ENCODE results near the gene CNTNAP2. TPM values are rescaled to one million over a fixed set of nuclear protein-coding genes. Genes with fewer than 3 reads are reported as not detected.

CNTNAP2 gene
- total and polyA plus RNA-seq, 2 of the 8 experiments (the other 6 are each of a cell fraction or from before 2014, with no cell fraction given): 27.9 to 71.0 TPM

DNA sequence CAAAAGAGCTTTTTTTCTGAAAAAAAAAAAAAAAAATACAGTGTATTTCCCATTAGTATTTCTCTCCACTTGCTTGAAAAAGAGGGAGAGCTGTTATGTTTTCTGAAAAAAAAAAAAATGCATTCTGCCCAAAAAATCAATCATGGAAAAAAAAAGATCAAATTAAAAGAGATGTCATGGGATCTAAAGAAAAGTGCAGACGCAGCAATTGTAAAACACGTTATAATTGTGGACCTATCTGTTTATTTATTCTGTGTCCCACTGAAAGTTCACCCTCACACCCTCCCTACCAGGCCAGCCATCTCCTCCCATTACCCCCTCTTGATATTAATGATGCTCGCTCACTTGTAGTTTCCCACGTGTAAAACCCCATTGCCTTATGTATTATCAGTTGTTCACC, 1800.0 kb downstream of the CNTNAP2 start:
- Histone ChIP-seq H3K4ac (replicated peaks; ENCODE audit: insufficient read length, low read depth, low read length) (no peak overlapping the region), H3K14ac (ENCODE audit: insufficient read length) (no peak overlapping the region), H3K4me2 (ENCODE audit: insufficient read depth in 1 of 2, low read depth in 2 of 2, low read length in 2 of 2) (no peak overlapping the region), H3K23me2 (ENCODE audit: low read depth, low read length) (no peaks in the 10 kb centered on the region), H3K9me3 (ENCODE audit: insufficient read depth in 2 of 2, low read depth in 1 of 2, low read length in 1 of 2) (no peaks in the 10 kb centered on the region), H2BK120ac (replicated peaks; ENCODE audit: low read depth, low read length) (no peak overlapping the region), H3K18ac (ENCODE audit: extremely low read depth, low read length) (no peak overlapping the region), H3K9ac (replicated peaks in 1 of 4; ENCODE audit: extremely low read depth in 1 of 4, low read depth in 3 of 4, low read length in 3 of 4) (no peak overlapping the region), H3K56ac (replicated peaks; ENCODE audit: insufficient read length, low read depth, low read length) (no peak overlapping the region), H4K20me1 (replicated peaks in 1 of 2; ENCODE audit: control insufficient read depth in 1 of 2, insufficient read depth in 2 of 2, low read length in 2 of 2) (no peaks in the 10 kb centered on the region), H4K5ac (ENCODE audit: insufficient read length, low read depth, low read length) (no peak overlapping the region), H3K36me3 (ENCODE audit: control insufficient read depth in 2 of 4, insufficient read depth in 4 of 4, low read length in 3 of 4) (no peaks in the 10 kb centered on the region), H3K79me1 (ENCODE audit: low read depth, low read length) (no peaks in the 10 kb centered on the region), H3K27ac (ENCODE audit: low read depth, low read length) (no peak overlapping the region), H4K8ac (ENCODE audit: extremely low read depth, insufficient read depth, low read length) (no peak overlapping the region), H2AK5ac (ENCODE audit: low read depth, low read length) (no peak overlapping the region), H3K27me3 (replicated peaks in 1 of 4; ENCODE audit: control insufficient read depth in 3 of 4, extremely low read depth in 1 of 4, insufficient read depth in 3 of 4, low read length in 3 of 4) (no peaks in the 10 kb centered on the region), H2BK5ac (ENCODE audit: low read depth, low read length) (no peak overlapping the region), H3K4me3 (ENCODE audit: extremely low read depth in 1 of 4, insufficient read depth in 2 of 4, low read depth in 3 of 4, low read length in 4 of 4) (no peak overlapping the region), H2BK12ac (ENCODE audit: low read depth, low read length) (no peak overlapping the region), H3K79me2 (ENCODE audit: control insufficient read depth in 1 of 2, insufficient read depth in 2 of 2, low read length in 2 of 2) (no peaks in the 10 kb centered on the region), H2BK15ac (ENCODE audit: low read length) (no peak overlapping the region), H3K4me1 (replicated peaks in 1 of 4; ENCODE audit: control insufficient read depth in 3 of 4, insufficient read depth in 4 of 4, low read length in 3 of 4) (peaks cover 0 to 3% (median 0%) of the 10 kb centered on the region in 4 experiments; a peak in 1 of 7 replicates), H2BK20ac (ENCODE audit: low read length) (no peak overlapping the region), H3K23ac (ENCODE audit: insufficient read length) (no peak overlapping the region), H2AFZ (ENCODE audit: low read length) (no peak overlapping the region), H4K91ac (replicated peaks; ENCODE audit: insufficient read length, low read length) (no peak overlapping the region)
- DNase-seq (ENCODE audit: low read depth in 1 of 2, low spot score in 2 of 2) (no peak), FAIRE-seq (no peak)
- POLR2A ChIA-PET (ENCODE audit: partially characterized antibody): no interaction called here
- CTCF ChIA-PET (ENCODE audit: partially characterized antibody): interaction anchor here (0.9 kb wide), 1 partner anchor 194 kb away, joined by 3 read pairs; no protein-coding TSS in a partner anchor
- 87% methylated on average over 4 of the region's 4 CpGs; no CpG with 5 or more reads in 1 of the 2 experiments for WGBS, 2 experiments (ENCODE audit: extremely low coverage in 1 of 2, insufficient coverage in 1 of 2, insufficient read length in 1 of 2, insufficient replicate concordance in 2 of 2, low coverage in 1 of 2, low lambda C conversion rate in 2 of 2, missing lambda C conversion rate in 1 of 2)
- TF ChIP-seq RFX5 (IDR thresholded peaks at IDR 0.05; ENCODE audit: borderline replicate concordance, low read depth, low read length) (no peak), MAFK (IDR thresholded peaks at IDR 0.05; ENCODE audit: low read depth, low read length) (no peak), NANOG (IDR thresholded peaks at IDR 0.05; ENCODE audit: insufficient read depth, low read depth, low read length, poor library complexity, severe bottlenecking) (no peak), GTF2F1 (IDR thresholded peaks at IDR 0.05; ENCODE audit: borderline replicate concordance, low read depth, low read length) (no peak), FOSL1 (IDR thresholded peaks at IDR 0.05; ENCODE audit: insufficient read depth, low read depth, low read length) (no peak), TEAD4 (IDR thresholded peaks at IDR 0.05; ENCODE audit: low read depth, low read length) (no peak), CTBP2 (IDR thresholded peaks at IDR 0.05; ENCODE audit: borderline replicate concordance, insufficient read depth, insufficient read length, low read length) (no peak), RXRA (IDR thresholded peaks at IDR 0.05; ENCODE audit: insufficient read depth, low read depth, low read length) (no peak), EP300 (IDR thresholded peaks at IDR 0.05; ENCODE audit: borderline replicate concordance in 1 of 2, low read depth in 2 of 2, low read length in 2 of 2) (no peak), CHD2 (IDR thresholded peaks at IDR 0.05; ENCODE audit: low read length) (no peak), CREB1 (IDR thresholded peaks at IDR 0.05) (no peak), PHF8 (conservative IDR thresholded peaks at IDR 0.05; ENCODE audit: low read depth, low read length) (no peak), ASH2L (IDR thresholded peaks at IDR 0.05; ENCODE audit: low read length) (no peak)
